Measurements from ENCODE around the gene RELL1.

GRCh38 chr4:37656649-37657048, 29.5 kb downstream of the RELL1 start:
- no peak for TF ChIP-seq POLR2A (IDR thresholded peaks at IDR 0.05; ENCODE audit: low read depth, low read length)
- TF ChIP-seq POLR2AphosphoS5 (IDR thresholded peaks at IDR 0.05; ENCODE audit: low read depth, low read length): no peak
